K562 (cell line): ENCODE results near the gene AMN1. TPM values are rescaled to one million over a fixed set of nuclear protein-coding genes. Genes with fewer than 3 reads are reported as not detected.
A peak's percentile ranks its signal among the peaks of the same experiment; 100 is the strongest.

ENCODE experiments used
- BRCA1 ChIP-seq, 2 experiments: fragments of 450-650 bp in 1 of 2; sonication (generic) in 1 of 2; formaldehyde crosslinking in 1 of 2; IDR thresholded peaks; 2 replicates each; pipeline versions ENCODE4 v1.5.0 to v1.6.1; 2017 to 2020; ENCODE audit warnings: mild to moderate bottlenecking in 1 of 2, missing genetic modification reagents in 1 of 2
- CBX2 ChIP-seq: fragments of 200-600 bp; sonication (generic); IDR thresholded peaks from one replicate; pipeline ENCODE4 v1.6.1; 2012; ENCODE audit warnings: mild to moderate bottlenecking, low read length, inconsistent platforms; ENCODE audit not compliant: insufficient read depth, poor library complexity, severe bottlenecking
- CBX3 ChIP-seq, 2 experiments: IDR thresholded peaks; 1 replicate in 1 of 2; 2 replicates in 1 of 2; pipeline ENCODE4 v1.6.1; 2012; ENCODE audit warnings: inconsistent platforms in 2 of 2, low read length in 2 of 2, borderline replicate concordance in 1 of 2, control low read depth in 1 of 2
- NCOA4 ChIP-seq: fragments of 450-650 bp; IDR thresholded peaks from 2 replicates; pipeline ENCODE4 v1.6.1; 2018; ENCODE audit warnings: mild to moderate bottlenecking; ENCODE audit not compliant: partially characterized antibody
- SMARCA4 ChIP-seq: fragments of 450-650 bp; IDR thresholded peaks from 2 replicates; pipeline ENCODE4 v1.6.1; 2016
- ZBTB17 ChIP-seq: fragments of 450-650 bp; formaldehyde crosslinking; IDR thresholded peaks from 2 replicates; pipeline ENCODE4 v1.4.0; 2020; ENCODE audit warnings: mild to moderate bottlenecking
- ZC3H8 ChIP-seq: fragments of 450-650 bp; IDR thresholded peaks from 2 replicates; pipeline ENCODE4 v1.6.1; 2017
- ZNF146 ChIP-seq: IDR thresholded peaks from one replicate; pipeline ENCODE4 v1.6.1; 2018; ENCODE audit warnings: missing compliant biosample characterization; ENCODE audit not compliant: unreplicated experiment
- ZNF212 ChIP-seq: fragments of 450-650 bp; formaldehyde crosslinking; IDR thresholded peaks from 2 replicates; pipeline ENCODE4 v1.4.0; 2020; ENCODE audit warnings: mild to moderate bottlenecking
- ZNF24 ChIP-seq: fragments of 450-650 bp; IDR thresholded peaks from 2 replicates; pipeline ENCODE4 v1.6.1; 2016
- ZNF274 ChIP-seq: IDR thresholded peaks from 2 replicates; pipeline ENCODE4 v1.6.1; 2011; ENCODE audit warnings: low read depth, mild to moderate bottlenecking, low read length, moderate library complexity, borderline replicate concordance
- ZNF583 ChIP-seq: fragments of 250-450 bp; sonication (Bioruptor Pico); IDR thresholded peaks from 2 replicates; pipeline ENCODE4 v1.4.0; 2020
- polyA plus RNA-seq, 8 experiments: library from polyadenylated mRNA; depleted of rRNA in 4 of 8; stranded (reverse) in 5 of 8; unstranded in 3 of 8; fragments of >200 nt; fragmentation: Nextera tagmentation in 2 of 8; fragmentation: Illumina TruSeq in 1 of 8; extraction: Ambion mirVana in 2 of 8; extraction: Trizol in 1 of 8; gene quantifications; 2 replicates each; pipeline versions ENCODE4 v1.2.1 to v1.2.3, GENCODE V29; 2011 to 2014; ENCODE audit warnings: inconsistent platforms in 1 of 8, missing spikeins in 1 of 8
- total RNA-seq, 7 experiments: library from RNA; depleted of rRNA in 6 of 7; stranded (reverse); fragments of >200 nt in 6 of 7; fragmentation: Illumina TruSeq in 2 of 7; extraction: Trizol in 2 of 7; gene quantifications; 2 replicates each; pipeline versions ENCODE4 v1.2.1 to v1.2.3, GENCODE V29; 2011 to 2021; ENCODE audit warnings: low replicate concordance in 1 of 7
- TF ChIP-seq, protein P1 (sequence below): sonication (generic); formaldehyde crosslinking; IDR thresholded peaks from 2 replicates; pipeline ENCODE4 v1.8.0; 2022; ENCODE audit warnings: missing genetic modification reagents, mild to moderate bottlenecking, borderline replicate concordance
- TF ChIP-seq, protein P2 (sequence below): fragments of 450-650 bp; formaldehyde crosslinking; IDR thresholded peaks from 2 replicates; pipeline ENCODE4 v1.4.0; 2020; ENCODE audit warnings: mild to moderate bottlenecking, moderate library complexity
- TF ChIP-seq, protein P3 (sequence below): fragments of 250-450 bp; sonication (Bioruptor Pico); IDR thresholded peaks from 2 replicates; pipeline ENCODE4 v1.8.0; 2021; ENCODE audit warnings: mild to moderate bottlenecking, moderate library complexity
- TF ChIP-seq, protein P4 (sequence below), 3 experiments: IDR thresholded peaks in 2 of 3; conservative IDR thresholded peaks in 1 of 3; 2 replicates each; pipeline ENCODE4 v1.5.1; 2011 to 2012; ENCODE audit warnings: low read length in 3 of 3, mild to moderate bottlenecking in 3 of 3, control low read depth in 2 of 3, improper control_type of control experiment in 1 of 3, inconsistent platforms in 1 of 3, low read depth in 1 of 3, mixed read lengths in 1 of 3, moderate library complexity in 1 of 3; ENCODE audit not compliant: insufficient read depth in 2 of 3
- TF ChIP-seq, protein P5 (sequence below): fragments of 250-450 bp; sonication (Bioruptor Pico); IDR thresholded peaks from 2 replicates; pipeline ENCODE4 v1.5.0; 2021; ENCODE audit warnings: mild to moderate bottlenecking, borderline replicate concordance
- TF ChIP-seq, protein P6 (sequence below): fragments of 450-650 bp; IDR thresholded peaks from 2 replicates; pipeline ENCODE4 v1.6.1; 2014; ENCODE audit warnings: low read depth, mild to moderate bottlenecking, moderate library complexity, borderline replicate concordance

Gene AMN1
- total and polyA plus RNA-seq, 9 of the 15 experiments (the other 6 are each of a cell fraction or from before 2014, with no cell fraction given), result 5.2 to 27.6 (median 13.0) TPM

DNA sequence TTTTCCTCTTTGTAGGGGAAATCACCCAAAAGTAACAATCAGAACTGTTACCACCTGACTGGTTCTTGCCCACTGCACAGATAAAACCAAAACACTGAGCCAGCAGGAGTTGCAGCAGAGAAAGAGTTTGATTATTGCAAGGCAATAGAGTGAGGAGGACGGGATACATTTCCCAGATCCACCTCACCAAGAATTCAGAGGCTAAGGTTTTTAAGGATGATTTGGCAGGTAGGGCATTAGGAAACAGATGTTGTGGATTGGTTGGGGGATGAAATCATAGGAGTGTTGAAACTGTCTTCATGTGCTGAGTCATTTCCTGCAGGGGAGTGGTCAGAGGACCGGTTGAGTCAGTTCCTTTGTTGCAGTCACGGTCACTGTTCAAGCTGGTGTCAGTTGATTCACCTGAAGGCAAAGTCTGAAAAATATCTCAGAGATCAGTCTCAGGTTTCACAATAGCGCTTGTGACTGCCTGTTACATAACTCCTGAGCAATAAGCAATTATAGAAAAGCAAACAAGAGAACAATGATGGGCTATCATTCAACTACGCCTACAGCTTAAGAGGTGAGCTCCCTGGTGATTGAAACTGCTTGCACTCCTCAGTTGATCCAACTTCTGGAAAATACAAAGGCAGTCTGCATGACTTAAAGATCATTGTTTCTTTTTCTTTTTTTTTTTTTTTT lies 20.3 kb upstream of the AMN1 start (continued):
- TF ChIP-seq, protein P1, sequence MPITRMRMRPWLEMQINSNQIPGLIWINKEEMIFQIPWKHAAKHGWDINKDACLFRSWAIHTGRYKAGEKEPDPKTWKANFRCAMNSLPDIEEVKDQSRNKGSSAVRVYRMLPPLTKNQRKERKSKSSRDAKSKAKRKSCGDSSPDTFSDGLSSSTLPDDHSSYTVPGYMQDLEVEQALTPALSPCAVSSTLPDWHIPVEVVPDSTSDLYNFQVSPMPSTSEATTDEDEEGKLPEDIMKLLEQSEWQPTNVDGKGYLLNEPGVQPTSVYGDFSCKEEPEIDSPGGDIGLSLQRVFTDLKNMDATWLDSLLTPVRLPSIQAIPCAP (CRISPR knock-in tag), result no peak
- TF ChIP-seq CBX2 (no peak), ZNF146 (no peak), BRCA1 (IDR thresholded peaks at IDR 0.05) (no peak), BRCA1 (CRISPR knock-in tag; IDR thresholded peaks at IDR 0.05) (no peak), SMARCA4 (peak; percentile 94), ZNF274 (no peak), ZBTB17 (0 out of 2 replicates have a peak, but pooled peaks have one; percentile 15), ZNF583 (0 out of 2 replicates have a peak, but pooled peaks have one; percentile 28), NCOA4 (no peak), CBX3 (IDR thresholded peaks at IDR 0.05; ENCODE audit: borderline replicate concordance in 1 of 2, low read length in 2 of 2) (peak in 1 of 2 experiments; percentile 88; a peak in 2 of 3 replicates), ZNF212 (CRISPR knock-in tag) (no peak), ZC3H8 (no peak), ZNF24 (no peak)
- TF ChIP-seq, protein P2, sequence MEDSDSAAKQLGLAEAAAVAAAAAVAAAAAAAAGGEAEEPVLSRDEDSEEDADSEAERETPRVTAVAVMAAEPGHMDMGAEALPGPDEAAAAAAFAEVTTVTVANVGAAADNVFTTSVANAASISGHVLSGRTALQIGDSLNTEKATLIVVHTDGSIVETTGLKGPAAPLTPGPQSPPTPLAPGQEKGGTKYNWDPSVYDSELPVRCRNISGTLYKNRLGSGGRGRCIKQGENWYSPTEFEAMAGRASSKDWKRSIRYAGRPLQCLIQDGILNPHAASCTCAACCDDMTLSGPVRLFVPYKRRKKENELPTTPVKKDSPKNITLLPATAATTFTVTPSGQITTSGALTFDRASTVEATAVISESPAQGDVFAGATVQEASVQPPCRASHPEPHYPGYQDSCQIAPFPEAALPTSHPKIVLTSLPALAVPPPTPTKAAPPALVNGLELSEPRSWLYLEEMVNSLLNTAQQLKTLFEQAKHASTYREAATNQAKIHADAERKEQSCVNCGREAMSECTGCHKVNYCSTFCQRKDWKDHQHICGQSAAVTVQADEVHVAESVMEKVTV (CRISPR knock-in tag), result no peak
- TF ChIP-seq, protein P3, sequence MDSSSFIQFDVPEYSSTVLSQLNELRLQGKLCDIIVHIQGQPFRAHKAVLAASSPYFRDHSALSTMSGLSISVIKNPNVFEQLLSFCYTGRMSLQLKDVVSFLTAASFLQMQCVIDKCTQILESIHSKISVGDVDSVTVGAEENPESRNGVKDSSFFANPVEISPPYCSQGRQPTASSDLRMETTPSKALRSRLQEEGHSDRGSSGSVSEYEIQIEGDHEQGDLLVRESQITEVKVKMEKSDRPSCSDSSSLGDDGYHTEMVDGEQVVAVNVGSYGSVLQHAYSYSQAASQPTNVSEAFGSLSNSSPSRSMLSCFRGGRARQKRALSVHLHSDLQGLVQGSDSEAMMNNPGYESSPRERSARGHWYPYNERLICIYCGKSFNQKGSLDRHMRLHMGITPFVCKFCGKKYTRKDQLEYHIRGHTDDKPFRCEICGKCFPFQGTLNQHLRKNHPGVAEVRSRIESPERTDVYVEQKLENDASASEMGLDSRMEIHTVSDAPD (CRISPR knock-in tag), result no peak
- TF ChIP-seq, protein P4, sequence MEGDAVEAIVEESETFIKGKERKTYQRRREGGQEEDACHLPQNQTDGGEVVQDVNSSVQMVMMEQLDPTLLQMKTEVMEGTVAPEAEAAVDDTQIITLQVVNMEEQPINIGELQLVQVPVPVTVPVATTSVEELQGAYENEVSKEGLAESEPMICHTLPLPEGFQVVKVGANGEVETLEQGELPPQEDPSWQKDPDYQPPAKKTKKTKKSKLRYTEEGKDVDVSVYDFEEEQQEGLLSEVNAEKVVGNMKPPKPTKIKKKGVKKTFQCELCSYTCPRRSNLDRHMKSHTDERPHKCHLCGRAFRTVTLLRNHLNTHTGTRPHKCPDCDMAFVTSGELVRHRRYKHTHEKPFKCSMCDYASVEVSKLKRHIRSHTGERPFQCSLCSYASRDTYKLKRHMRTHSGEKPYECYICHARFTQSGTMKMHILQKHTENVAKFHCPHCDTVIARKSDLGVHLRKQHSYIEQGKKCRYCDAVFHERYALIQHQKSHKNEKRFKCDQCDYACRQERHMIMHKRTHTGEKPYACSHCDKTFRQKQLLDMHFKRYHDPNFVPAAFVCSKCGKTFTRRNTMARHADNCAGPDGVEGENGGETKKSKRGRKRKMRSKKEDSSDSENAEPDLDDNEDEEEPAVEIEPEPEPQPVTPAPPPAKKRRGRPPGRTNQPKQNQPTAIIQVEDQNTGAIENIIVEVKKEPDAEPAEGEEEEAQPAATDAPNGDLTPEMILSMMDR (IDR thresholded peaks at IDR 0.05 in 2 of 3, conservative IDR thresholded peaks at IDR 0.05 in 1 of 3; ENCODE audit: insufficient read depth in 2 of 3, low read depth in 1 of 3, low read length in 3 of 3), result no peak
- TF ChIP-seq, protein P5, sequence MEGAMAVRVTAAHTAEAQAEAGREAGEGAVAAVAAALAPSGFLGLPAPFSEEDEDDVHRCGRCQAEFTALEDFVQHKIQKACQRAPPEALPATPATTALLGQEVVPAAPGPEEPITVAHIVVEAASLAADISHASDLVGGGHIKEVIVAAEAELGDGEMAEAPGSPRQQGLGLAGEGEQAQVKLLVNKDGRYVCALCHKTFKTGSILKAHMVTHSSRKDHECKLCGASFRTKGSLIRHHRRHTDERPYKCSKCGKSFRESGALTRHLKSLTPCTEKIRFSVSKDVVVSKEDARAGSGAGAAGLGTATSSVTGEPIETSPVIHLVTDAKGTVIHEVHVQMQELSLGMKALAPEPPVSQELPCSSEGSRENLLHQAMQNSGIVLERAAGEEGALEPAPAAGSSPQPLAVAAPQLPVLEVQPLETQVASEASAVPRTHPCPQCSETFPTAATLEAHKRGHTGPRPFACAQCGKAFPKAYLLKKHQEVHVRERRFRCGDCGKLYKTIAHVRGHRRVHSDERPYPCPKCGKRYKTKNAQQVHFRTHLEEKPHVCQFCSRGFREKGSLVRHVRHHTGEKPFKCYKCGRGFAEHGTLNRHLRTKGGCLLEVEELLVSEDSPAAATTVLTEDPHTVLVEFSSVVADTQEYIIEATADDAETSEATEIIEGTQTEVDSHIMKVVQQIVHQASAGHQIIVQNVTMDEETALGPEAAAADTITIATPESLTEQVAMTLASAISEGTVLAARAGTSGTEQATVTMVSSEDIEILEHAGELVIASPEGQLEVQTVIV (CRISPR knock-in tag), result no peak
- TF ChIP-seq, protein P6, sequence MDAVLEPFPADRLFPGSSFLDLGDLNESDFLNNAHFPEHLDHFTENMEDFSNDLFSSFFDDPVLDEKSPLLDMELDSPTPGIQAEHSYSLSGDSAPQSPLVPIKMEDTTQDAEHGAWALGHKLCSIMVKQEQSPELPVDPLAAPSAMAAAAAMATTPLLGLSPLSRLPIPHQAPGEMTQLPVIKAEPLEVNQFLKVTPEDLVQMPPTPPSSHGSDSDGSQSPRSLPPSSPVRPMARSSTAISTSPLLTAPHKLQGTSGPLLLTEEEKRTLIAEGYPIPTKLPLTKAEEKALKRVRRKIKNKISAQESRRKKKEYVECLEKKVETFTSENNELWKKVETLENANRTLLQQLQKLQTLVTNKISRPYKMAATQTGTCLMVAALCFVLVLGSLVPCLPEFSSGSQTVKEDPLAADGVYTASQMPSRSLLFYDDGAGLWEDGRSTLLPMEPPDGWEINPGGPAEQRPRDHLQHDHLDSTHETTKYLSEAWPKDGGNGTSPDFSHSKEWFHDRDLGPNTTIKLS, result peak; percentile 52; the same call in 1 of the 2 replicates
